Epithelial cell of proximal tubule (primary cell): Measurements from ENCODE around the gene KCNK2. TPM values are rescaled to one million over a fixed set of nuclear protein-coding genes. Genes with fewer than 3 reads are reported as not detected.
A peak's percentile ranks its signal among the peaks of the same experiment; 100 is the strongest.

Source experiments
- DNase-seq: peaks from one replicate; pipeline ENCODE4 v3.0.0-alpha.2; 2011; ENCODE audit warnings: low read depth
- H3K4me3 ChIP-seq: 2 replicates; pipeline ENCODE4 v1.5.1; 2011; ENCODE audit warnings: low read depth, mild to moderate bottlenecking, low read length
- CTCF ChIP-seq: conservative IDR thresholded peaks from 2 replicates; pipeline ENCODE4 v1.5.1; 2012; ENCODE audit warnings: low read depth, mild to moderate bottlenecking, low read length
- total RNA-seq: library from RNA; depleted of rRNA; stranded (reverse); fragments of >200 nt; gene quantifications from 2 replicates; pipeline ENCODE4 v1.2.3, GENCODE V29; 2015

Gene KCNK2
- total RNA-seq, 1 donor from 2014 or later: not detected

GRCh38 chr1:215166886-215167285, 84.3 kb downstream of the KCNK2 start:
- no peak overlapping the region for H3K4me3 ChIP-seq
- no peak for DNase-seq
- no peak for TF ChIP-seq CTCF

- peak; percentile 4 for DNase-seq
- no peak overlapping the region for H3K4me3 ChIP-seq
- peak; percentile 71 for TF ChIP-seq CTCF
Measured at GRCh38 chr1:215181518-215181917, 99.0 kb downstream of the KCNK2 start.

- no peak overlapping the region for H3K4me3 ChIP-seq
- DNase-seq: no peak
- TF ChIP-seq CTCF: no peak
Measured at GRCh38 chr1:215185067-215185620, 102.6 kb downstream of the KCNK2 start.

- H3K4me3 ChIP-seq: no peak overlapping the region
- DNase-seq: no peak
Measured at GRCh38 chr1:215188302-215188950, 105.9 kb downstream of the KCNK2 start.

GRCh38 chr1:215192306-215192705, 109.8 kb downstream of the KCNK2 start:
- H3K4me3 ChIP-seq: no peak overlapping the region
- no peak for DNase-seq
- no peak for TF ChIP-seq CTCF

More at GRCh38 chr1:215188302-215188950, 105.9 kb downstream of the KCNK2 start:
- TF ChIP-seq CTCF: no peak

- DNase-seq: no peak
- no peak for TF ChIP-seq CTCF
Measured at GRCh38 chr1:215198021-215198420, 115.5 kb downstream of the KCNK2 start.

GRCh38 chr1:215200121-215200520, 117.6 kb downstream of the KCNK2 start:
- DNase-seq: no peak
- TF ChIP-seq CTCF: no peak
- no peak overlapping the region for H3K4me3 ChIP-seq

More at GRCh38 chr1:215198021-215198420, 115.5 kb downstream of the KCNK2 start:
- H3K4me3 ChIP-seq: no peak overlapping the region
